Stimulated activated CD8-positive, alpha-beta memory T cell treated with anti-CD3 and anti-CD28 coated beads, Interleukin-4, amount 100 ng/mL, for 4 hours (primary cell): ENCODE data around the gene FAM117A.
"Not testable (repeated sequence)": the region's sequence is repeated elsewhere in the genome, so short reads cannot be mapped to it uniquely, and the experiment has no call there.

ENCODE experiments used
- DNase-seq, 2 donors: peaks; one replicate each; pipeline ENCODE4 v3.0.0-alpha.2; 2020; ENCODE audit warnings: low read depth in 2 of 2, low spot score in 1 of 2

Gene FAM117A

DNA sequence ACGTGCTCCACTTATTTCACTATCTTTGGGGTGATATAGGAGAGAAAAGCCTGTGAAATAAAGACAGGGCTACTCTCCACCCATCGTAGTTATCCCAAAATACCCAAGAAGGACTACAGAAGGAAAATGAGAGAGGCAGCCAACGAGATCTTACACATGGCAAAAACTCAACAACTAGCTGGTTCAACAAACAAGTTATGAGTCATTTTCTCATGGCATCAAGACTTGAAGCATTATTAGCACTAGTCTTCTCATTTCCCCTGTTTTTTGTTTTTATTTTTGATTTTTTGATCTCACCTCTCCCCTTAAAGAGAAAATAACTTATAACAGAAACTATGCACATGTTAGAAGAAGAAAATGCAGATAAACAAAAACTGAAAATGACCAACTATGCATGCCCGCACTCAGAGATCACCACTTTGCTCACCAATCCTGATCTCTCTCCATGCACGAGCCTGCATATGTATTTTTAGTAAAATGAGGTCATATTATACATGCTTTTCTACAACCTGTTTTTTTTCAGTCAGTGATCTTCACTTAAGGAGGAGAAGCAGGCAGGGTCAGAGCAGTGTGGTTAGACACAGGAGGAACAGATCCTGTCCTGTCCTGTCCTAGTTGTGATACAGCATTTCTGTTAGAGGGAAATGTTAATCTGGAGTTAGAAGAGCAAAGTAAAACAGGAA is 22.8 kb downstream of the FAM117A start:
- DNase-seq: no peak

- DNase-seq: peak; percentile 75 to 81
Observed at GRCh38 chr17:49739641-49740271, 24.2 kb downstream of the FAM117A start.

DNA sequence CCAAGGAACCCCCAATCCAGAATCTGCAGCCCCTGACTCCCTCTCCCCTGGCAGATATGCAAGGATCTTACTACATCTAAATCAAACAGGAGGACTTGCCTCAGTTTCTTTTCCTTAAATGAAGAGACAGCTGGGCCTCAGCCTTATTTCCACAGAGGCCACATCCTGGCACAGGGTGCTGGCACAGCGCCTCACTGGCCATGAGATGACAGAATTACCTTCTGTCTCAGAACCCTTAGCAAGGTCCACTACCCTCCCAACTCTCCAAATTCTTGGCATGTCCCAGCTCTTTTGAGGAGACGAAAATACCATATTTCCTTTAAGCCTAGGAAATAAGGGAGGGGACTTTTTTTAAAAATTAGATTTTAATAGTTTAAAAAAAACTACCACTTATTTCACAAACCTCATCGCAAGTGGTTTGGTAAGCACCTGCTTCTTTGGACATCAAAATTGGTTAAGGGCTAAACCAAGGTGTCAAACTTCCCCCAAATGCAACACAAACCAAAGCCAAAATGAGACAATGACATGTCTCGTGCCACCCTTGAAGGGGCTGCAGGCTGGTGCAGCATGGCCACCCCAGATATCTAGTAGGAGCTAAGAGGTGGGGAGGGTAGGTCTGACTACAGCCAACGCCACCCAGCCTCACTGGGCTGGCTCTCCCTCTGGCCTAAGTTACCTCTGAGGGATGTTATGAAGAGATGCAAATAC is 25.3 kb downstream of the FAM117A start:
- no peak for DNase-seq

GRCh38 chr17:49734515-49735490 is 29.1 kb downstream of the FAM117A start:
- no peak for DNase-seq

- DNase-seq: no peak
Observed at GRCh38 chr17:49731435-49731831, 32.5 kb downstream of the FAM117A start.

- no peak for DNase-seq
Observed at GRCh38 chr17:49730785-49731434, 33.0 kb downstream of the FAM117A start.

DNA sequence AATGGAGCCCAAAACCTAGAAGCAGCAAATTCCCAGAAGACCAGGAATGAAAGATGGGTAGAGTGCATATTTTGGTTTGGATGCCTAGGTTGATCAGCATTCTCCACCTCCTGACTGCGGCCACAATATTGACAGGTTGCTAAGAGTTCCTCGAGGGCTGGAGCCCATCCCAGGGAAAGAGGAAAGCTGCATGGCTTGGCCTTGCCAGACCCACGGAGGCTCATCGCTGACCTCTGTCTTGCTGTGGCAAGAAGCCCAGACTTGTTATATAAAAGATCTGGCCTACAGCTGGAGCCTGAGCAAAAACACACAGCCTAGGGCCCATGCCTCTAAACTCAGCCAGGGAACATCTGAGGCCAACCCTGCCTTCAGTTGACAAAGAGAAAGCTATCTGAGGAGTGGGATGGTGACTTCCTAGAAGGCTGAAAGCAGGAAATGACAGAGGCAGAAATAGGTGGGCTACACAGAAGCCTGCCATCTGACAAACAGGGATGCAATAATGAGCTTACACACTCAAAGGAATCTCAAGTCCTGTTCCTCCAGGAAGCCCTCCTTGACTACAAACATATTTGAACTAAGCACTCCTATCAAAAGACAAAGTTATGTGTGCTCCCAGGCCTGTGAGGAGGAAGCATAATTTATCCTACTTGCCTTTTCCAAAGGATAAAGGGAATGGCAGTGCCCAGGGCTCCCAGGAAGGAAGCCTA is 33.7 kb downstream of the FAM117A start:
- DNase-seq: no peak

GRCh38 chr17:49729069-49729468 is 34.9 kb downstream of the FAM117A start:
- no peak for DNase-seq

DNA sequence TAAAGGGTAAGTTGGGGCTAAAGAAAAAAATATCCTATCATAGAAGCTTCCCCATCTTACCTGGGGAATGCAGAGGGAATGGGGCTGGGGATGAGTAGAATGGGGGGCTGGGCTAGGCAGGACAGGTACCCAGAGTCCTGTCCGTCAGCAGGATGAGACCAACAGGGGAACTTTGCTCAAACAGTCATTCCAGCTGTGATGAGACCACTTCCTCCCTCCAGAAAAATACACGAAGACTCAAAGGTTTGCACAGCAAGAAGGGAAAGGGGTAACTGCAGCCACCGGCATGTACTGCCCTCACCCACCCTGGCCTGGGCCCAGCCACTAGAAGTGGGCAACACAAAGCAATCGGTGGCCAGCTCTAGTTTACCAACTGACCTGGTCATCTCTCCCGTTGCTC is 35.5 kb downstream of the FAM117A start:
- DNase-seq: no peak

DNA sequence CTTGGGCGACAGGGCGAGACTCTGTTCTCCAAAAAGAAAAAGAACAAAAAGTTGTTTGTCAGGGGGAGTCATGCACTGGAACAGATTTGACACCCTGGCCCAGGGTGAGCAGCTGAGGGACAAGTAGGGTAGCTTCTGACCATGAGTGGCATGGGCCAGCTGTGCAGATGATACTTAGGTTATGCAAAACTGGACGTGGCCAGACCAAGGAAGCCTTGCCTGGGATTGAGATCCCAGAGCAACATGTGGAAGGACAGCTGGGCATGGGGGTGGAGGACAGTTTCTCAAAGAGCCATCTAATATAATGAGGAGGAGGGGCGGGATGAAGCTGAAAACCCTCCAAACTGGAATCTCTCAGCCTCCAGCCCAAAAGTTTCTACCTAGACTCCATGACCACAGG is 36.6 kb downstream of the FAM117A start:
- DNase-seq: no peak

DNA sequence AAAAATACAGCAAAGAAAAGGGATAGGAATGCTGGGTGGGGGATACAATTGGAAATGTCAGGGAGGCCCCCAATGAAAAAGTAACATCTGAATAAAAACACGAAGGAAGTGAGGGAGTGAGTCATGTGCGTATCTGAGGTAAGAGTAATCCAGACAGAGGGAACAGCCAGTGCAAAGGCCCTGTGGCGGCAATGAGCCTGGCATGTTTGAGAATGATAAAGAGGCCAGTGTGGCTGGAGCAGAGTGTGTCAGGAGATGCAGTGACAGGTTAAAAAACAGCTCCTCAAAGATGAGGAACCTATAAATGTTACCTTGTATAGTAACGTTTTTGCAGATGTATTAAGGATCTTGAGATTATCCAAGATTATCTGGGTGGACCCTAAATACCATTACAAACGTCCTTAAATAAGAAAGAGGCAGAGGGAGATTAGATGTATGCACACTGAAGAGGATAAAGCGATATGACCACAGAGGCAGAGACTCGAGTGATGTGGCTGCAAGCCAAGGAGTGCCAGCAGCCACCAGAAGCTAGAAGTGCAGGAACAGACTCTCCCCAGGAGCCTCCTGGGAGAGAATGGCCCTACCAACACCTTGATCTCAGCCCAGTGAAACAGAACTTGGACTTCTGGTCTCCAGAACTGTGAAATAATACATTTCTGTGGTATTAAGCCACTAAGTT is 38.3 kb downstream of the FAM117A start:
- DNase-seq: no peak

DNA sequence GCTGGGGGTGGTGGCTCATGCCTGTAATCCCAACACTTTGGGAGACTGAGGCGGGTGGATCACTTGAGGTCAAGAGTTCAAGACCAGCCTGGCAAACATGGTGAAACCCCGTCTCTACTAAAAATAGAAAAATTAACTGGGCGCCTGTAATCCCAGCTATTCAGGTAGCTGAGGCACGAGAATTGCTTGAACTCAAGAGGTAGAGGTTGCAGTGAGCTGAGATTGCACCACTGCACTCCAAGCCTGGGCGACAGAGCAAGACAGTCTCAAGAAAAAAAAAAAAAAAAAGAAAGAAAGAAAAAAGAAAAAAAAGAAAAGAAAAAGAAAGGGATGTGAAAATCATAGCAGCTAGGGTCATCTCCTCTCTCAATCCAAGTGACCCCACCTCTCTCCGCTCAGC is 39.4 kb downstream of the FAM117A start:
- not testable (repeated sequence) for DNase-seq

DNA sequence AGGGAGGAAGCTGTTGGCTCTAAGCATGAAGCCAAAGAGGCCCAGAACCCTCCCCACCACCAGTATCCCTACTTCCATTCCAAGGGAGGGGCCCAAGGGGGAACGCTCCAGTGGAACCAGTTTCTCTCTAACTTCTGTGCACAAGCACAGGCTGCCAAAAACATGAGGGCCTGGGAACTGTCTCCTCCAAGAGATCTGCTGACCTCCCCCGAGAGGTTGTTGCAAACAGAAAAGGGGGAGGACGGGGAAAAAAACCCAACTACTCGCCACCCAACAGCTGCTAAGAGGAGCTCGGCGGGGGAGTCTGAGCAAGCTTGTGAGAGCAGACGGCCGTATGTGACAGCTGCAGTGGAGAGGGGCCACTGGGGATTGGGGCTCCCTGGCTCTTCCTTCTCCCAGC is 40.5 kb downstream of the FAM117A start:
- no peak for DNase-seq

DNA sequence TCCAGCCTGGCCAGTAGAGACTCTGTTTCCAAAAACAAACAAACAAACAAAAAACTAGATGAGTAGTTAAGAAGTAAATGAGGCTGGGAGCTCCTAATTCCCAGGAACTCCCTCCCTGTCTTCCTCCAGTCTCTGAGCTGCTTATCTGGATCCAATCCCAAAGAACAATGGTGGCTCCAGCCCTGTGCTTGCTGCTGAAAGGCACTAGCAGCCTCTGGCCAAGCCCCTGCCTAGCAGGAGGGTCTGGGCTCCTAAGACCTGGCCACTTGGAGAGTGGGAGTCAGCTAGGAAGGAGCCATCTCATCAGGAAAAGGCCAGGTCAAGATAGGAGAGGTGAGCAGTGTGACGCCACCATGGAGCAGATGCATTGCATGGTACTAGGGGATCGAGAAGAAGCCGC is 41.9 kb downstream of the FAM117A start:
- DNase-seq: no peak

DNA sequence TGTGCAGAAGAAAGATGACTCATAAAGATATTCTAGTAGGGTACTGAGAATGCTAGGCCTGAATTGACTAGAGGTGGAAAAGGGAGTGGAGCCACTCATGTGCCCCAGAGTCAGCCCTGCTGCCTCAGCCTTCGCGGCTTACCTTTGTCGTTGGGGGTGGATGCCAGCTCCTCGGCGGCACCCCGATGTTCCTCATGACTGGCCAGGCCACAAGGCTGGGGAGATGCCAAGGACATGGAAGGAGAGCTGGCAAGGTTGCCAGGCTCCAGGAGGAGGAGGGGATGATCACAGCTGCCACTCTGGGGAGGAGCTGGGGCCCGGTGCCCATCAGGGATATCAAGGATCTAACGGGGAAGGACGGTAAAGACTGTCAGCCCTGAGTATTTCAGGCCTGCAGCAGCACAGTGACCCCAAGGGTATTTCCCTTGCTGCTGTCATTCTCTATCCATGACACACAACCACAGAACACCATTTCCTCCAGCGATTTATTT is 46.5 kb downstream of the FAM117A start:
- no peak for DNase-seq

- DNase-seq: no peak
Observed at GRCh38 chr17:49716668-49717364, 47.1 kb downstream of the FAM117A start.

GRCh38 chr17:49715717-49716279 is 48.1 kb downstream of the FAM117A start:
- DNase-seq: no peak

DNA sequence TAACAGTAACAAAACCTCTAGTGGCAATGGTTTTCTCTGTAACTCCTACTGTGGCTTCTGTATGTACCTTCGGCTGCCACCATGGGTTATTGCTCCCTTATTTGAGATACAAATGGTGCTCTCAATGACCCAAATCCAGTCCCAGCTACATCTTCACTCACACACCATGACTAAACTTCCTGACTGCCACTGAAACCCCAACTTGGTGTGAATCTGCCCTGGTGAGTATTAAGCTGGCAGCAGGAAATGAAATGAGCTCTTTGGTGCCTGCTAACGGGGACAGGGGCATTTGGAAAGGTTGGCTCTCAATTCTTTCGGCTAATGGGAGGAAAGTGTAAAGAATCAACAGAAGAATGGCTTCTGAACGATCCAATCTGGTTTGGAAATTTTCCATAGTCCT is 48.7 kb downstream of the FAM117A start:
- DNase-seq: no peak
